ENCODE data around the gene MAPK6.

GRCh38 chr15:52023169-52023922 is 4.3 kb downstream of the MAPK6 start:
- TF ChIP-seq POLR2AphosphoS5 (IDR thresholded peaks at IDR 0.05) (no peak), CTCF (IDR thresholded peaks at IDR 0.05) (no peak)
